NCI-H1436 (cell line): ENCODE measurements around the gene NANOS2.
"Not testable (repeated sequence)": the region's sequence is repeated elsewhere in the genome, so short reads cannot be mapped to it uniquely, and the experiment has no call there.

Experiments used
- DNase-seq: peaks from one replicate; lab custom pipeline; 2025; lab: John Stamatoyannopoulos, UW

NANOS2 gene

DNA sequence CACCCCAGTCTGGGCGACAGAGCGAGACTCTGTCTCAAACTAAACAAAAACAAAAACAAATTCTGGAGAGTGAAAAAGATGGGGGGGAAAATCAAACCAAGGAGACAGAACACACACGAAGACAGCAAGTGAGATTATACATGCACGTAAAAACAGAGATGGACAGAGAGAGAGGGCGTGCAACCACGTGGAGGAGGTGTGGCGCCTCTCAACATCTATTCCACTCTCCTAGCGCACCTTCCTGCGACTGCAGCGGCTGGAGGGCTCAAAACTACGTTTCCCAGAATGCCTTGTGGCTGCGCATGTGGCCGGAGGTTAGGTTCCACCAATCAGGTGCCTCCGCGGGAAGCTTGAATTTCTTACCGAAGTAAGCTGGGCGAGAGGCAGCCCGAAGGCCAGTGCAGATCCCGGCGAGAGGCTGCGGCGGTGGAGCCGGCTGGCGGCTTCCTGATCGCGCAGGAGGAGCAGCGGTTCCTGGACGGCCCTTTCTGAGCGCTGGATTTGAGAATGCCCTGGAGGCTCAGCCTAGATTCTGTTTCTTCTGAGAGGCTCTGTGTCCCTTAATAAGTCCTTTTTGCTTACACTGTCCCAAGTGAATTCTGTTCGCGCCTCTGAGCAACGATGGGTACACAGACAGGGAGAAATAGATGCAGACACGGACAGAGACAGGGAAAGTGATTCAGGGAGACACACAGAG is 13.1 kb upstream of the NANOS2 start:
- peak; percentile 94 for DNase-seq

DNA sequence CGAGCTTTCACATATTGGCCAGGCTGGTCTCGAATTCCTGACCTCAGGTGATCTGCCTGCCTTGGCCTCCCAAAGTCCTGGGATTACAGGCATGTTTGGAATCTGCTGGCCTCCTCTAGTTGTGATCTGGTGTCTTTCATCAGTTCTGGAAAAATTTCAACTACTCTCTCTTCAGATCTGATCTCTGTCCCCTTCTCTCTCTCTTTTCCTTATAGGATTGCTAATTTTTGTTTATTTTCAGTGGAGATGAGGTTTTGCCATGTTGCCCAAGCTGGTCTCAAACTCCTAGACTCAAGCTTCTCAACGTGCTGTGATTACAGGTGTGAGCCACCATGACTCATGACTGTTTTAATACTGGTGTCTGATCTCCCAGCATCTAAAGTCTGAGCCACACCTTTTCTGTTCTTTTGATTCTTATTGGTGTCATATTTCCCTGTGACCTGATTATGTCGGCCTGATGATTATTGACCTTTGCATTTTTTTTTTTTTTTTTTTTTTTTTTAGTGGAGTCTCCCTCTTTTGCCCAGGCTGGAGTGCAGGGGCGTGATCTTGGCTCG is 10.4 kb upstream of the NANOS2 start:
- DNase-seq: no peak

DNA sequence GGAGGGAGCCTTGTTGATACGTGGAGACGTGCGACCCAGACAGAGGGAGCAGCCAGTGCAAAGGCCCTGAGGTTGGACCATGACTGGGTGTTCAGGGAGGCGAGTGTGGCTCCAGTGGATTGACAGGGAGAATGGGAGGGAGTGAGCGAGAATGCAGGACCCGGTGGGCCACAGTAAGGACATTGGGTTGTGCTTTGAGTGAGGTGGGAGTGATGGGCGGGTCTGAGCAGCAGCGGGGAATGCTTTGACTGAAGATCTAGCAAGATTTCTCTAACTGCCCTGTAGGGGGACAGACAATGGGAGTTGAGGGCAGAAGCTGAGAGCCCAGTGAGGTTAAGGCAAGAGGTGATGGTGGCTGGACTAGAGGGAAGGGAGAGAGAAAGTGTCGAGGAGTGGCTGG is 7.7 kb upstream of the NANOS2 start:
- no peak for DNase-seq

DNA sequence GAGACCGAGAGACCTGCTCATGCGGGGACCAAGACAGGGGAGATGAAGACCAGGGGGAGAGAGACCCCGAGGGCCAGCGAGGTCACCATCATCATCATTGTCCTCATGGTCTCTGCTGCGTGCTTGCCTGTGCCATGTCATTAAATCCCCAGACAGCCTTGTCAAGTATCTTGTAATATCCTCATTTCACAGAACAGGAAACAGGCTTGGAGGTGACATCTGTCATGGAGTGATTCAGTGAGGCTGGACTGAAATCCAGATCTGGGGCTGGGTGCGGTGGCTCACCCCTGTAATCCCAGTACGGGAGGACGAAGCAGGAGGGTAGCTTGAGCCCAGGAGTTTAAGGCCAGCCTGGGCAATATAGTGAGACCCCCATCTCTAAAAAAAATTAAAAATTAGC is 5.9 kb upstream of the NANOS2 start:
- DNase-seq: no peak

DNA sequence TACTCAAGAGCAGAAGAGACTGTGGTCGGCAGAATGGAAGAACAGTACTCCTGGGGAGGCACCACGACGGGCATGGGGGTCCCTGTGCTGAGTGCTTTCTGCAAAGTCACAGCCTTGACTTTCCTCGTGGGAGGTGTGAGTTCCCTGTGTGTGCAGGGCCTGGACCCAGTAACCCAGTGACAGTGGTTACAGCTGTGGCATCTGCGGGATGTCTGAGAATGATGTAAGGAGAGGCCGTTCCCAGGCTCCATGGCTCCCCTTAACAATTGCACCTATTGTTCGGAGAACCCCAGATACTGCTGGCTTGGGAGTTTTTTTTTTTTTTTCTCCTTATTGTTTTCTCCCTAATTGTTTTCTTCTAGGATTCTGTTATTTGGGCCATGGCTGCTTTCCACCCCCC is 5.1 kb upstream of the NANOS2 start:
- DNase-seq: no peak

DNA sequence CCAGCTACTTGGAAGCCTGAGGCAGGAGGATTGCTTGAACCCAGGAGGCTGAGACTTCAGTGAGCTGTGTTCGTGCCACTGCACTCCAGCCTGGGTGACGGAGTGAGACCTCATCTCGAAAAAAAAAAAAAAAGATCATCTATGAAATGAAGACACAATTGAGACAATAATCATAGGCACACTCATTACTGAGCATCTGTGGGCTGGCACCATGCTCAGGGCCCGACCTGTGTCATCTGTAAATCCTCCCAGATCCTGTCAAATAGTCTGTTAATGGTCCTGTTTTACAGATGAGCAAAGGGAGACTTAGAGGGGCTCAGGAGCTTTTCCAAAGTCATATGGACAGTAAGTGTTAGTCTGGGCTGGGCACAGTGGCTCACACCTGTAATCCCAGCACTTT is 4.1 kb upstream of the NANOS2 start:
- DNase-seq: no peak

DNA sequence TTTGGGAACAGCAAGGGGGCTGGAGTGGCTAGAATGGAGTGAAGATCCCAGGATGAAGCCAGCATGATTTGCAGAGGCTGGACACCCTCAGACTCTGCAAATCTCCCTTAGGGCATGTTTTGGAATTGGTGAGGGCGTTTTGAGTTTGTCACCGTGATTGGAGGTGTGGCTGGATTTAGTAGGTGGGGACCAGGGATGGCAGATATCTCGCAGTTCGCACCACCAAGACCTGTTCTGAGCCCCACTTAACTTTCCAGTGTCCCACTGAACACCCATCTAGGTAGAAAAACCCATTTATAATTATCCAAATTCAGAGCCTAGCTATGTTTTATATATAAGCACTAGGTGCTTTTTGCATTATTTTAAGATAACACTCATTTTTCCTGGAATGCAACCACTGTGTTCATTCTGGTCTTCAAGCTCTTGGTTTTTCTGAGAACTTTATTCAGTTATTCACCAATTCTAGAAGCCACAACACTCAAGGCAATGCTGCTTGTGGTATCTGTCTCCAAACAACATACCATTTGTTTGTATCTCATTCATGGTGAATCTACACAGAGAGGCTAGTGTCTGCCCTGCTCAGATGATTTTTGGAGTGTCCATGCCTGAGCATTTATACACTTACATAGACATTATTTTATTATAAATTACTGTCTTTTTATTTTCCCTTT is 3.0 kb upstream of the NANOS2 start:
- DNase-seq: no peak

DNA sequence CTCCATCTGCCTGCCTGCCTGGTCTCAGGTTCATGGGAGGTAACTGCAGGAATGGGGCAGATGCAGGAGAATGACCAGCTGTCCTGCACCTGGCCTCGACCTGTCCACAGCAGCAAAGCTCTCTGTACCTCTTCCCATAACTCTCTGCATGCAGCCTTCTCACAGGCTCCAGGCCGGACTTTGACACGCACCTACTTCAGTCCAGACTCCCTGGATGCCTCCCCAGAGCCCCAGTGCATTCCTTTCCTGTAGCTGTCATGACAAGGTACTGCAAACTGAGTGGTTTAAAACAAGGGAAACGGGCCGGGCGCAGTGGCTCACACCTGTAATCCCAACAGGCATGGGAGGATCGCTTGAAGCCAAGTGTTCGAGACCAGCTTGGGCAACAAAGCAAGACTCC is 3.3 kb downstream of the NANOS2 start:
- DNase-seq: no peak

DNA sequence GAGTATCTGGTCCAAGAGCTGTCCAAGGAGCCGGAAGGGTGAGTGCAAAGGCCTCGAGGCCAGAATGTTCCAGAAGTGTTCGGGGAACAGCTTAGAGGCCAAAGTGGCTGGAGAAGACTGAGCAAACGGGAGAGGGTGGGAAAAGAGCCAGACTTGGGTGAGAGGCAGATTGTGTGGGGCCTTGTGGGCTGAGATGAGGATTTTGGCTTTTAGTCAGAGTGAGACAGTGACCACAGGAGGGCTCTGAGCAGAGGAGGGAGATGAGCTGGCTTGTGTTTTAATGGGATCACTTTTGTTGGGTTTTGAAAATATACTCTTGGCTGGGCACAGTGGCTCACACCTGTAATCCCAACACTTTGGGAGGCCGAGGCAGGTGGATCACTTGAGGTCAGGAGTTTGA is 5.6 kb downstream of the NANOS2 start:
- DNase-seq: no peak

DNA sequence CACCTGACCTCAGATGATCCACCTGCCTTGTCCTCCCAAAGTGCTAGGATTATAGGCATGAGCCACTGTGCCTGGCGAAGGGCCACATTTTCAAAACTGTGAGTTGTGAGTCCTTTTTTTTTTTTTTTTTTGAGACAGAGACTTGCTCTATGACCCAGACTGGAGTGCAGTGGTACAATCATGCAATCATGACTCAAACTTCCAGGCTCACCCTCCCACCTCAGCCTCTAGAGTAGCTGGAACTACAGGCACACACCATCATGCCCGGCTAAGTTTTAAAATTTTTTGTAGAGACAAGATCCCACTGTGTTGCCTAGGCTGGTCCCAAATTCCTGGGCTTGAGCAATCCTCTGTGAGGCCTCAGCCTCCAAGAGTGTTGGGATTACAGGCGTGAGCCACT is 8.4 kb downstream of the NANOS2 start:
- DNase-seq: no peak

DNA sequence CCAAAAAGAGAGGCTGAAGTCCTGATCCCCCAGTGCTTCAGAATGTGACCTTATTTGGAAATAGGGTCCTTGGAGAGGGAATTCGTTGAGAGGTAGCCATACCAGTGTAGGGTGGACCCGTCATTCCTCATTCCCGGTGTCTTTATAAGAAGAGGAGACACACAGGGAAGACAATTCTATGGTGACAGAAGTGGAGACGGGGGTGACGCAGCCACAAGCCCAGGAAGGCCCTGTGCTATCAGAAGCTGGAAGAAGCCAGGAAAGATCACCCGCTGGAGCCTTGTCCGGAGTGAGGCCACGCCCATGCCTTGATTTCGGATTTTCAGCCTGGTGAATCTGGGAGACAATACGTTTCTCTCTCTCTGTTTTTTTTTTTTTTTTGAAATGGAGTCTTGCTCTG is 9.6 kb downstream of the NANOS2 start:
- no peak for DNase-seq

DNA sequence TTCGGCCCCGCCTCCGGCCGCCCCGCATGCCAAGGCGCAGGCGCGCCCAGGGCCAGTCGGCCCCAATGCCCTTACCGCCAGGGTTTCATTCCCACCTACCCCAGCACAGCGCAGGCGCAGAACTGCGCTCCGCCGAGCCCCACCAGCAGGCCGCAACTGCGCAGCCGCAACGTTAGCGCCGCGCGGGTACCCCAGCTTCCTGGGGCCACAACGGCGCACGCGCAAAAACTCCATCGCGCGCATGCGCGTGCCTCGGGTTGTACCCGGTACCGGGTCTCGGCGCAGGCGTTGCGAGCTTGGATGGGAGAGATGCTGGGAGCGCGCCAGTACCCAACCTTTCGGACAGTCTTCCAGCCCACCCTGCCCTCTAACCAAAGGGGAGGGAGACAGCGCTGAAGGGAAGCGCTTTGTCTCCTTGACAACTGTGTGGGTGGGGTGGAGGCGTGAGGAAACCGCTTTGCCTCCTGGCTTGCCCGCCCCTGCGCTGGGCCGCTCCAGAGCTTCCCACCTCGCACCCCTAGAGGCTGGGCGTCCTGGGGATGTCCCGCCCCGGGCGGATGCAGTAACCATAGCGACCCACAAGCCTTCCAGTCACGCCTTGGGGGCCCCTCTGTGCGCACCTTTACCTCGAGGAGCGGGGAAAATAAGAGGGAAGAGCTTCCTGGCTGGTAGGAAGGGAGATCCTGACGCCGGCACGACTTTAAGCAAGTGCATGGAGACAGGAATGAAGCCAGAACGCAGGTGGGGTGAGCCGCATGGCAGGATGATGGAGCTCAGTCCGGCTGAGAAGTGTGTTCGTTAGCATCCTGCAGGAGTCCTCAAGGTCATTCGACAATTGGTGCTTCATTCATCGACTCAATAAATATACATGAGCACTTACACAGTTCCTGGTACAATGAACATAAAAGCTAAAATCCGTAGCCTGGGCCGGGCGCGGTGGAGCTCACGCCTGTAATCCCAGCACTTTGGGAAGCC is 11.6 kb downstream of the NANOS2 start:
- peak; percentile 96 for DNase-seq

DNA sequence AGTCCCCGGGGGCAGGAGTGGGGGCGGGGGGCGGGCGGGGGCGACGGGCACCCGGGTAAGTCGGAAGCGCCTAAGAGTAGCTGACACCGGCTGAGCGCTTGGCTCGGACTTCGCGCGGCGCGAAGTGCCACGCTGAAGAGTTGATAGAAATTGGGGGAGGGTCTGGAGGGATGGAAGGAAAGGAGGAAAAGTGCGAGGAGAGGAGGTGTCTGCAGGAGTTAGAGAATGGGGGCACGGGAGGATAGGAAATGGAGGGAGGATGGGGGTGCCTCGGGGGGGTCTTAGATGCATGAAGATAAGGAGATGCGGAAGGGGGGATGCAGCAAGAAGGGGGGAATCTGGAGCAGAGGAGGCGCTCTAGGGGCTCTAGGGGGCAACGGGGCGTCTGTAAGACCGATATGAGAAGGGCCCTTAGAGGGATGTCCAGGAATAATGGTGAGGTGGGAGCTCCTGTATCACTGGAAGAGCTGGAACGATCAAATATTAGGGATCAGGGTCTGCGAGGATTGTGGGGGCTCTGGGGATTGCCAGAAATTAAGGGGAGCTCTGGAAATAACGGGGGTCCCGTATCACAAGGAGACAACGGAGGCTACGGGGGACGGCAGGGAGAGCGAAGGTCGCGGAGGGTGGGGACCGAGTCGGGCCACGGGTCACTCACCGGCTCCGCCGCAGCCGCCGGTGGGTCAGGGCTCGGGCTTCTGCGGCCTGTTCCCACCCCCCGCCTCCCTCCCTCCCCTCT is 12.5 kb downstream of the NANOS2 start, which contains the start of gene MYPOP:
Gene MYPOP, minus strand, starts transcription at position 702 of the 739 bp plus-strand sequence. CDS start 840 bp downstream, outside the sequence.
- DNase-seq: no peak

DNA sequence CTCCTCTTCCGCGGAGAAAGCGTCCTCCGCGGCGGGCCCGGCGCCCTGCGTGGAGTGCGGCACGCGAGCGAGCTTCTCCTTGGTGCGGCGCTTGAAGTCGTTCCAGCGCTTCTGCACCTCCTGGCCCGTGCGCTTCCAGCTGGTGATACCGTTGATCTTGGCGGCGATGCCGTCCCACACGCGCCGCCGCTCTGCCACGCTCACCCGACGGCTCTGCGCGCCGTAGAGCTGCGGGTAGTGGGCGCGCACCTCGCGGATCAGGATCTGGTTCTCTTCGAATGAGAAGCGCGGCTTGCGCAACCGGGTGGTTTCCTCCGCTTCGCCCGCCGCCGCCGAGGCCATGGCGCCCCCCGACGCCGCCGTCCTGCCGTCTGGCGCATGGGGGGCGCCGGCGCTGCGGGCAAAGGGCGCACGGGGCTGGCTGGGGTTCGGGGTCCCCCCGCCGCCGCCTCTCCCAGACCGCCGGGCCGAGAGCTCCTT is 13.1 kb downstream of the NANOS2 start:
- DNase-seq: peak; percentile 5

DNA sequence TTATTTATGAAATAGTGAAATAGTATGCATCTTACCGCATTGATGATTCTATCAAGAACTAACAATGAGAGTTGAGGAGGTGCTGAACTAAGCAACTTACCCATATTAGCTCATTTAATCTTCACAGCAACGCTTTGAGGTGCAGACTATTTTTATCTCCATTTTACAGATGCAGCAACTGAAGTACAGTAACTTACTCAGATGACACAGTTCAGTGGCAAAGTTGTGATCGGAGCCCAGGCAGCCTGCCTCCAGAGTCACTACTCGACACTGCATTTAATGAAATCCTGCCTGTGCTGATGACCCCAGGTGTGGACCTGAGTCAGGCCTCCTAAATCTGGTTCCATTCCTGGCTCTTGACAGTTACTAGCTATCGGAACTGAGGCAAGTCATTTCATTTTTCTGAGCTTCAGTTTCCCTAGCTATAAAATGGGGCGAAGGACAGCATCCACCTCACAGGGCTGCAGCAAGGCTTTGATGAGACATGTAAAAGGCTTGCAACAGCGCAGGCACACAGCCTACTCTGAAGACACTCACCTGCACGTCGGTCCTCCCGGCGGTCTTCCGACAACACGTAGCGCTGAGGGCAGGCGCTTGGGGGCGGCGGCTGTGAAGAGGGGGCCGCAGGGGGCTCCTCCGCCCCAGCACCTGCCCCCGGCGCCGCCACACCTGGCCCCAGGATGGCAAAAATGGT is 13.7 kb downstream of the NANOS2 start:
- no peak for DNase-seq

DNA sequence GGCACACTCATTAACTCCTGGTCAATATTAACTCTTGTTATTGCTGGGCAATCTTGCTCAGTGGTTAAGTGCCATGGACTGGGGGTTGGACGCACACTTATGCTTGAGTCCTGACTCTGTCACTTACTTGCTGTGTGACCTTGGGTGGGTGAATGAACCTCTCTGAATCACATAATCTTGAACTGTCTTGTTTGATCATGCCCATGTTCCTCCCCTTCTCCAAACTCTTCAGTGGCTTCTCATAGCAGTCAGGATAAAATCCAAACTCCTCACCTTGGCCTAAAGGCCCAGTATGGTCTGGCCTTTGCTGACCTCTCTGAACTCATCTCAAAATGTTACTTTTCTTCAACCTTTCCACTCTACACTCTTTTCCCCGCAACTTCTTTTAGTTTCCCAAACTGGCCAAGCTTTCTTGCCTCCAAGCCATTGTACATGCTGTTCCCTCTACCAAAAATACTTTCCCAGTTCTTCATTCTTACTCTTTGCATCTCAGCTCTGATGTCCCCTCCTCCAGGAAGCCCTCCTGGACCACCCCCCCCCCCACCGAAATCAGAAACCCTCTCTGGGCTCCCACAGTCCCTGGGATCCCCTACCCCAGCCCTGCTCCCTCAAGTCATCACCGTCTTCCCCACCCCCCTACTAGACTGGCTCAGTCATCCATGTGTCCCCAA is 14.5 kb downstream of the NANOS2 start:
- DNase-seq: no peak

DNA sequence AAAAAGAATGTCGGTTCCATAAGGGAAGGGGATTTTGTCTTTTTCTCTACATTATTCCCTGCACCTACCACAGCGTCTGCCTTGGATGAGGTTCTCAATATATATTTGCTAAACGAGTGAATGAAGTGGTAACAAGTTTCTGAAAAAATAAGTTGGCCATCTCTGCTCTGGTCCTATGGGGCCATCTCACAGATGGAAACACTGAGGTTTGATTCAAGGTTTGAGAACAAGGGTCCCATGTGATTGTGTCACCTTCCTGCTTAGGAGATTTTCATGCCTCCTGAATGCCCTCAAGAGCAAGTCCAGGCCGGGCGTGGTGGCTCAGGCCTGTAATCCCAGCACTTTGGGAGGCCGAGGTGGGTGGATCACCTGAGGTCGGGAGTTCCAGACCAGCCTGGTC is 15.3 kb downstream of the NANOS2 start:
- no peak for DNase-seq

DNA sequence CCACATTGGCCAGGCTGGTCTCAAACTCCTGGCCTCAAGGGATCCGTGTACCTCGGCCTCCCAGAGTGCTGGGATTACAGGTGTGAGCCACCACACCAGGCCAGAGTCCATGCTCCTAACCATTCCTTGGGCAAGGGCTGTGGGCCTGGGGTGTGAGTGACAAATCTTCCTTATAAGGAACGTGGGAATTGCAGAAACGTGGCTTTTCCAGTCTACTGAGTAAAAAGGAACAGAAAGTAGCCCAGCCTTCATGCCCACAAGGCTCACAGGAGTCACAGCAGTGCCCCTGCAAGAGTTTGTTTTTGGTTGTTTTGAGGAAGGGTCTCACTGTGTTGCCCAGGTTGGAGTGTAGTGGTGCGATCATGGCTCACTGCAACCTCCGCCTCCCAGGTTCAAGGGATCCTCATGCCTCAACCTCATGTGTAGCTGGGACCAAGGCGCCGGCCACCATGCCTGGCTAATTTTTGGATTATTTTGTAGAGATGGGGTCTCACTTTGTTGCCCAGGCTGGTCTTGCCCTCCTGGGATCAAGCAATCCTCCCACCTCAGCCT is 17.2 kb downstream of the NANOS2 start:
- DNase-seq: no peak

DNA sequence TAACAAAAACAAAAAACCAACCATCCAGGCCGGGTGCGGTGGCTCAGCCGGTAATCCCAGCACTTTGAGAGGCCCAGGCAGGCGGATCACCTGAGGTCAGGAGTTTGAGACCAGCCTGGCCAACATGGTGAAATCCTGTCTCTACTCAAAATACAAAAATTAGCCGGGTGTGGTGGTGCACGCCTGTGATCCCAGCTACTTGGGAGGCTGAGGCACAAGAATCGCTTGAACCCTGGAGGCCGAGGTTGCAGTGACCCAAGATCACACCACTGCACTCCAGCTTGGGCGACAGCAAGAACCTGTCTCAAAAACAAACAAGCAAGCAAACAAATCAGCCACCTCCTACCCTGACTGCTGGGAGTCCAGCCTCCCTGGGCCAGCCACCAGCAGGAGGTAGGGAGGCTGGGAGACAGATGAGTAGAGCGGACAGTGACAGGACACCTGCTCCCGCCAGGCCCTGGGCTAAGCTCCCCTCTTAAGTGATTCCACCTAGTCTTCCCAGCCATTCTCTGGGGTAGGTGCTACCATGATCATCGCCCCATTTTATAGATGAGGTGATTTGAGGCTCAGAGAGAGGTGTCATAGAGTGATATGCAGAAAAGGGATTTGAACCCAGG is 18.5 kb downstream of the NANOS2 start:
- not testable (repeated sequence) for DNase-seq
